HG03060 (cell line): Measurements from ENCODE around the gene OR56A1.

ENCODE experiments used
- ATAC-seq: cut with Tn5 transposase; IDR thresholded peaks from one replicate; pipeline ENCODE4 v1.9.1; 2021; ENCODE audit warnings: low read depth, moderate number of reproducible peaks; ENCODE audit not compliant: unreplicated experiment

The OR56A1 gene

GRCh38 chr11:5992604-5993251 is 37.8 kb downstream of the OR56A1 start:
- no peak for ATAC-seq

GRCh38 chr11:5992150-5992549 is 38.4 kb downstream of the OR56A1 start:
- ATAC-seq, result no peak

GRCh38 chr11:5989203-5989602 is 41.4 kb downstream of the OR56A1 start:
- no peak for ATAC-seq

GRCh38 chr11:5986885-5987284 is 43.7 kb downstream of the OR56A1 start, which contains the start of gene OR52L1:
OR52L1 (minus strand) TSS chr11:5986985; CDS start chr11:5986930, 55 bp downstream.
- no peak for ATAC-seq

GRCh38 chr11:5983443-5983842 is 47.1 kb downstream of the OR56A1 start:
- no peak for ATAC-seq

GRCh38 chr11:5973530-5973929 is 57.0 kb downstream of the OR56A1 start:
- ATAC-seq, result no peak
